Measurements from ENCODE around the gene MTF2.
A peak's percentile ranks its signal among the peaks of the same experiment; 100 is the strongest.
"Not testable (repeated sequence)": the region's sequence is repeated elsewhere in the genome, so short reads cannot be mapped to it uniquely, and the experiment has no call there.

MTF2 gene

DNA sequence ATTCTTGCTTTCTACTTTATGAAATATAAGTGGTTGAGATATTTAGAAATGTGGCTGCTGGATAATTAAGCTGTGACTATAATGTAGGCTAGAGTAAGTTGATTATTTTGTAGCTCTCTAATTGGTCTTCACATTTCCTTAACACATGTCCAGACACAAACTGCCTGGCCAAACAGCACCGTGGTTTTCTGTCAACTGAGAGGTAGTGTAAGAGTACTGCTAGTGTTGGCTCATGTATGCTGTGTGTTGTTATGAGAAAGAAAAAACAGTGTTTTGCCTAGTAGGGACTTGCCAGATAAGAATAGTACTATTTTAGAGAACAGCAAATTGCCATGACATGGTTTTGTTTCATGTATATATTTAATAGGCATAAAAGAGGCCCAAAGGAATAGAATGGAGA, 64.1 kb downstream of the MTF2 start:
- DNase-seq (ENCODE audit: low spot score), result no peak

GRCh38 chr1:93143769-93144168, 64.7 kb downstream of the MTF2 start:
- no peak for DNase-seq (ENCODE audit: low spot score)

- no peak for DNase-seq (ENCODE audit: low spot score)
Observed at GRCh38 chr1:93148001-93148400, 68.9 kb downstream of the MTF2 start.

DNA sequence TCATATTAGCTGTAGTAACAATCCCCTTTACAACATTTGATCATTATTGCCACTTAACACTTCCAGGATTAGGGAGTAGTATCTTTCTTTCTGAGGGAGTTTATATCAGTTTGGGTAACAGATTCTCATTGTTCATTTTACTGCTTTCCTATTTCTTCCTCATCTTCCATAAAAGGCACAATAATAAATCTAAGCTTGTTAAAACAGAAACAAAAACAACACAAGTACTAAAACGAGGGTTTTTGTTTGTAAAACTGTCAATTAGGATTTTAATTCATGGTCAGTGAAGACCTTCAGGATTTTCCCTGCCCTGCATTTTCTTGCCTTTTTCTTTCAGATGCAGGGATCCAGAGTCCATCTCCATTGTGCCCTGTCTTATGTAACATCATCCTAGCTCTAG, 71.6 kb downstream of the MTF2 start:
- DNase-seq (ENCODE audit: low spot score), result no peak

DNA sequence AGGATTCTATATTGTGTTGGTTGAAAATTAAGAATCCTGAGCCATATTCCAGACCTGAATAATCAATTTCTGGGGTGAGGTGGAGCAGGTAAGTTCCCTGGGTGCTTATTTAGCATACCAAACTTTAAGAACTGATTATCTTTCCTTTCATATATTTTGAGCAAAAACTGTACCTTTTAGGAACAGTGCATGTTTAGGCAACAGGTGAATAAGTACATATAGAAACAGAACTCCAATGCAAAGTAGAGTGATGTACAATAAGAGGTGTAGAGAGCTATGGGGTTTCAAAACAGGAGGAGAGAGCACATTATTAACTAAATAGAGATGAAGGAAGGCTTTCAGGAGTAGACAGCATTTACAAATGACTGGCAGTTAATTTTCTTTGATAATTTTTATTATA, 72.4 kb downstream of the MTF2 start:
- no peak for DNase-seq (ENCODE audit: low spot score)

DNA sequence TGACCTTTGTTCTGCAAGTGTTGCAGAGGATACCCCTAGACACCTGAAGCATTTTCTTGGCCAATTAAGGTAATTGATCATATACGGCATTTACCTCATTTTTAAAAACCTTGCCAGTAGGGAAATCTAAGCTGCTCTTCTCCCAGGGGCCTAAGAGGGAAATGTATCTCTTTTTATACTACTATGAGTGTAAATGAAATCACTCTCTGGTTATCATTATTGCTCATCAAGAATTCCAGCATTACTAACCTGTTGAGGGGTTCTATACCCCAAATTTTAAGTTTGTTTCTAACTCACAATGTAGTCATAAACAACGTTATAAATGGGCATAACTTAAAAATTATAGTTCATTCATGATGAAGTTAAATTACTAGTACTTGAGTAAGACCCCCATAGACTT, 73.8 kb downstream of the MTF2 start:
- DNase-seq (ENCODE audit: low spot score), result no peak

DNA sequence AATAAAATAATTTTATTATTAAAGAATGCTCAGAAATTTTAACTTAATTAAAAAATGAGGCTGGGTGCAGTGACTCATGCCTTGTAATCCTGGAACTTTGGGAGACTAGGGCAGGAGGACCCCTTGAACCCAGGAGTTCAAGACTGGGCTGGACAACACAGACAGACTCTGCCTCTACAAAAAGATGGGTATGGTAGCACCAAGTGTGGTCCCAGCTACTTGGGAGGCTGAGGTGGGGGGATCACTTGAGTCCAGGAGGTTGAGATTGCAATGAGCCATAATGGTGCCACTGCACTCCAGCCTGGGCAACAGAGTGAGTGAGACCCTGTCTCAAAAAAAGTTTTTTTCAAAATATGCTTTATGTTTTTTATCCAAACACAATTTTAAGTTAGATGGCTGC, 75.8 kb downstream of the MTF2 start:
- DNase-seq (ENCODE audit: low spot score), result no peak

- no peak for DNase-seq (ENCODE audit: low spot score)
Observed at GRCh38 chr1:93155335-93155734, 76.3 kb downstream of the MTF2 start.

DNA sequence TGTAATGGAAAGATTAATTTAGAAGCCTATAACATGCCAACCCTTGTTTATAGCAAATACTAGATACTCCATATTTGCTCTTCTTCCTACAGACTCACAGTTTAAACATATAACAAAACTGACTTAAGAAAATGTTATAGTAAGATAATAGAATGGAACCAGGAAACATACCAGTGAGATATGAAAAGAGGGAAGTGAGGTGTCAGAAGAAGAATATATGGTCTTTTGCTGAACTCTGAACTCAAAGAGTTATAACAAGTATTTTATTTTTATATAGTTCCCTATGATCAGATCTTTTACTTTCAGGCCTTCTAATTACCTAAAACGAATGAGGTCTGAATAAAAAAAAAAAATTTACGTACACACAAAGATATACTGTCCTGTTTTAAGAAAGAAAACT, 80.3 kb downstream of the MTF2 start:
- DNase-seq (ENCODE audit: low spot score), result no peak

DNA sequence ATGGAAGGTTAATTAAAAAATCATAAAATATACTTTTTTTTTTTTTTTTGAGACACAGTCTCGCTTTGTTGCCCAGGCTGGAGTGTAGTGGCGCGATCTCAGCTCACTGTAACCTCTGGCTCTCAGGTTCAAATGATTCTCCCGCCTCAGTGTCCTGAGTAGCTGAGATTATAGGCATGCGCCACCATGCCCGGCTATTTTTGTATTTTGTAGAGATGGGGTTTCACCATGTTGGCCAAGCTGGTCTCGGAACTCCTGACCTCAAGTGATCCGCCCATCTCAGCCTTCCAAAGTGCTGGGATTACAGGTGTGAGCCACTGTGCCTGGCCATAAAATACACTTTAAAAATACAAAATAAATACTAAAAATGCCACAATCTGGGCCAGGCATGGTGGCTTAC, 84.2 kb downstream of the MTF2 start:
- not testable (repeated sequence) for DNase-seq (ENCODE audit: low spot score)

- DNase-seq (ENCODE audit: low spot score), result no peak
Observed at GRCh38 chr1:93164816-93165215, 85.7 kb downstream of the MTF2 start.

DNA sequence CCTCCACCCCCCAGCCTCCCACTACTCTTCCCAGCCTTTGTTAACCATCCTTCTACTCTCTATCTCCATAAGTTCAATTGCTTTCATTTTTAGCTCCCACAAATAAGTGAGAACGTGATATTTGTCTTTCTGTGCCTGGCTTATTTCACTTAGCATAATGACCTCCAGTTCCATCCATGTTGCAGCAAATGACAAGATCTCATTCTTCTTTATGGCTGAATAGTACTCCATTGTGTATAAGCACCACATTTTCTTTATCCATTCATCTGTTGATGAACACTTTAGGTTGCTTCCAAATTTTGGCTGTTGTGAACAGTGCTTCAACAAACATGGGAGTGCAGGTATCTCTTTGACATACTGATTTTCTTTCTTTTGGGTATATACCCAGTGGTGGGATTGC, 86.8 kb downstream of the MTF2 start:
- DNase-seq (ENCODE audit: low spot score), result not testable (repeated sequence)

GRCh38 chr1:93167006-93167405, 87.9 kb downstream of the MTF2 start:
- DNase-seq (ENCODE audit: low spot score), result no peak

GRCh38 chr1:93170141-93170678, 91.1 kb downstream of the MTF2 start:
- DNase-seq (ENCODE audit: low spot score), result not testable (repeated sequence)

DNA sequence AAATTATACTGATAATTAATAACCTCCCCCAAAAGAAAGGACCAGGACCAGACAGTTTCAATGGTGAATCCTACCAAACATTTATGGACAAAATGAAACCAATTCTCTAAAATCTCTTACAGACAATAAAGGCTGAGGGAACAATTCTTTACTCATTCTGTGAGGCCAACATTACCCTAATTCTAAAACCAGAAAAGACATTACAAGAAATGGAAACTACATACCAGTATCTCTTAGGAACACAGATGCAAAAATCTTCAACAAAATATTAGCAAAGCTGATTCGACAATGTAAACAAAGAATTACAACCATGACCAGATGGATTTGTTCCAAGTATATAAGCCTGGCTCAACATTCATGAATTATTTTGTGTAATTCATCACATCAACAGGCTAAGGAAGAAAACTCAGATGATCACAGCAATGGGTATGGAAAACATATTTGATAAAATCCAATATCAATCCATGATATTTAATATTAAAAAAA, 92.5 kb downstream of the MTF2 start:
- DNase-seq (ENCODE audit: low spot score), result no peak

DNA sequence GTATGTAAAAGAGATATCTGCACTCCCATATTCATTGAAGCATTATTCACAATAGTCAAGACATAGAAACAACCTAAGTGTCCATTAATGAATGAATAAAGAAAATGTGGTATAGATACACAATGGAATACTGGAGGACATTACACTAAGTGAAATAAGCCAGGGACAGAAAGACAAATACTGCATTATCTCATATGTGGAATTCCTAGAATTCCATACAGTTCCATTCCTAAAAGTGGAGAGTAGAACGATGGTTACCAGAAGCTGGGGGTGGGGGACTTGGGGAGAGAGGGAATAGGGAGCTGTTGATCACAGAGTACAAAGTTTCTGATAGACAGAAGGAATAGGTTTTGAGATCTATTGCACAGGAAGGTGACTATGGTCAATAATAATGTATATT, 93.7 kb downstream of the MTF2 start:
- no peak for DNase-seq (ENCODE audit: low spot score)

DNA sequence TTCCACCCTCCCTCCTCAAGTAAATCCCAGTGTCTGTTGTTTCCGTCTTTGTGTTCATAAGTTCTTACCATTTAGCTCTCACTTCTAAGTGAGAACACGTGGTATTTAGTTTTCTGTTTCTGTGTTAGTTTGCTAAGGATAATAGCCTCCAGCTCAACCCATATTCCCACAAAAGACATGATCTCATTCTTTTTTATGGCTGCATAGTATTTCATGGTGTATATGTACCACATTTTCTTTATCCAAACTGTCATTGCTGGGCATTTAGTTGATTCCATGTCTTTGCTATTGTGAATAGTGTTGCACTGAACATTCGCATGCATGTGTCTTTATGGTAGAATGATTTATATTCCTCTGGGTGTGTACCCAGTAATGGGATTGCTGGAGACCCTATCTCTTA, 95.6 kb downstream of the MTF2 start:
- not testable (repeated sequence) for DNase-seq (ENCODE audit: low spot score)

DNA sequence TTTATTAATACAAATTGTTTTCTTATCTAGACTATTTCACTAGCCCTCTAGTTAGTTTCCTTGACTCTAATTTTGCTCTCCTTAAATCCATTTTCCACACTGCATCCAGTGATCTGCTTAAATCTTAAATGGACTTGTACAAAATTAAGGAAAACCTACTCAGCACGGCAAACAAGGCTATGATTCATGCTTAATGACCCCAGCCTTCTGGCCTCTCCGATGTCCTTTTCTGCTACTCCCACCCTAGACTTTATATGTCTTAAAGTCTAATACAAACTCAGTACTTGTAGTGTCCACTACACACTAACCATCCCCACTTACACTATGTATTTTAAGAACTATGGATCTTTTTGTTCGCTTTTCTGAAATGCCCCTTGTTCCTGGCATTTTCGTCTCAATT, 98.9 kb downstream of the MTF2 start:
- DNase-seq (ENCODE audit: low spot score), result no peak

DNA sequence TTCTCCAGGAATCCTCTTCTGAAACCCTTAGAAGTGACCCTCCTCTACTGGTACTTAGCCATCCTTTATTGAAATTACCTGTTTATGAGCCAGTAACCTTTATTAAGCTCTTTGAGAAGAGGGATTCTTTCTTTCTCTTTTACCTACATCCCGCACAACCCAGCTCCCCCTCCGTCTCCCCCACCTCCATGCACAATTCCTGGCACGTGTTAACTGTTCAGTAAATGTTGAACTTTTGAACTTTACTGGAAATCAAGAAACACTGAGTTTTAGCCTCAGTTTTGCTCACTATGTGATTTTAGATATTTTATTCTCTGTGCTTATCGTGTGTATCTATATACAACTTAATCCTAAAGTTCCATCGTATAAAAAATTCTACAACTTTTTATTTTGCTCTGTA, 99.3 kb downstream of the MTF2 start:
- no peak for DNase-seq (ENCODE audit: low spot score)

DNA sequence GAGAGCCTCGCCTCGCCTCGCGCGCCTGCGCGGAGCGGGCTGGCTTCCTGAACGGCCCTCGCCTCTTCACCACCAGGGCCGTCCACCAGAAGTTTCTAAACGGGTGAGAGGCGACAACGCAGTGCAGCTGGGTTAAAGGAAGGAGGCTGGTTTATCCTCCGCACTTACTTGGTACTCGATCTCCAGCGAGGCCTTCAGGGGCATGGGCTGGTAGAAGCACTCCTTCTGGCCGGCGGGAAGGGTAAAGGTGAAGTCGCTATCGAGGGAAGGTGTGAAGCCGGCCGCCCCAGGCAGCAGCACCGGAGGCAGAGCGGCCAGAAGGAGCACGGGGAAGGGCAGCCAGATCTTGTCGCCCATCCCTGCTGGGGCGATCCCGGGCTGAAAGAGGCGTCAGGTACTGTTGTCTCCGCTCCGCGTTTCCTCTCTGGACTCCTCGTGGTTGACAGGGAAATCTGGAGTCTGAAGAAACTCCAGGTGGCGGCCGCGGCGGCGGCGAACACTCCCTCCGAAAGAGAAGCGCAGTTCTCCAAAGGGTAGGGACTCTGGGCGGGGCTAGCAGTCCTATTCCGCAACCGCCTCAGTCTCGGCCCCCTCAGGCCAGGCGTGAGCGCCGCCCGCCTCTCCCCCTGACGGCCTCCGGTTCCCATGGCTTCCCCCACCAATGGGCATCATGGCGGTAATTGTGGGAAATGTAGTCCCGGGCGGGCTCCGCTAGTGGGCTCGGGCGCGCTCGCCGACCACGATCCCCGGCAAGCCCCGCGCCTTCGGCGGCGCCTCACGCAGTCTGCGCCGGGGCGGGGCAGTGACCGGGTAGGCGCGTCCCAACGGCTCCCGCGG, 101.0 kb downstream of the MTF2 start, which contains the start of gene TMED5:
TMED5 (minus strand) TSS at position 528 of the 837 bp plus-strand sequence; CDS start at position 357, 171 bp downstream.
- peak; percentile 93 for DNase-seq (ENCODE audit: low spot score)

DNA sequence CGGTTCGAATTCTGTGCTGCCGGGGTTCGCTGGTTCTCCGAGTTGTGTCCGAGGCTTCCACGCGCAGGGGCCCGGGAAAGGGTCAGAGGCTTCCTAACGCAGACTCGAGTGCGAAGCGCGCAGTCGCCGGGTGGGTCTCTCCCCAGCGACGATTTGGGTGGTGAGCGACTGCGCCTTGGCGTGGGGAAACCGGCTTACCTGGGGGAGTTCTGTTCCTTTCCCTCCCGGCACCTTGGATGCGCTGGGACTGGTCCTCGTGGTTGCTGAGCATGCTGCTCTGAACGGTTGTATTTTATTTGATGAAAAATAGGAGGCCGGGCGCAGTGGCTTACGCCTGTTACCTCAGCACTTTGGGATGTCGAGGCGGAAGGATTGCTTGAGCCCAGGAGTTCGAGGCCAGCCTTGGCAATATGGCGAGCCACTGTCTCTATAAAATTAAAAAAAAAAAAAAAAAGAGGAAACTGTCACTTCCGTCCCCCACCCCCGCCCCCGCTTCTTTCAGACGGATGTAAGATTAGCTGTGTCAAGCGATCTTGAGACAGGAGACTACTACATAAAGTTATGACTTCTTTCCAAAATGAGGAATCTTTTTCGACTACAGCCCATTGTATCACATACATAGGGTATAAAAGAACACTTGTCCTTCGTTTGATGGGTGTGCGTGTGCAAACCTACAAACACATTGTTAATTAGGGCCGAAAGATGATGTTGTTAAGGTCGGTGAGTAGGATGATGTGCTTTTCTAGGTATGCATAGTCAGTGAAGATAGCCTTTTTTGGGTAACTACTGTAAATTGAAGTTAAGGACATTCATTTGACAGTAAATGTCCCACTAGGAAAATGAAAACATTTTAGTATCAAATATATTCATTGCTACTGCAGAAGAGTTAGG, 101.9 kb downstream of the MTF2 start, which contains the start of gene CCDC18:
CCDC18 (plus strand) TSS at position 2 of the 891 bp plus-strand sequence. CDS start 2,638 bp downstream, outside the sequence.
- peak; percentile 52 for DNase-seq (ENCODE audit: low spot score)

DNA sequence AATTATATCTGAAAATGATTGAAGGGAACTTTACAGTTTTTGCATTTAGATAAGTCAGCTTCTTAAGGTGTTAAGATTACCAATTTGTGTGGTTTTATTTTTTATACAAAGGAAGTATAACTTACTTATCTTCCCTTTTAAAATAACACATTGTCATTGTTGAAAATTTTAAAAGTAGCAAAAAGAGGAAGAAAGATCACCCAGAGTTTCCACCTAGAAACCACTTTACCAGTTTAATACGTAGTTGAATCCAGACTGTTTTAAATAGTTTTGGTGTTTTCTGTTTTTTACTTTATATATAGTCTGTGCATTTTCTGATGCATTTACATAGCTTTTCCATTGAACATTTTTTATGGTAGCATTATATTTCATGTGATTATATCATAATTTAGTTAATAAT, 107.6 kb downstream of the MTF2 start:
- DNase-seq (ENCODE audit: low spot score), result no peak

Measured in kidney capillary endothelial cell (primary cell).